SK-N-MC (cell line): ENCODE results near the gene P2RY6.

Experiments
- DNase-seq: peaks from one replicate; pipeline ENCODE4 v3.0.0-alpha.2; 2011; ENCODE audit warnings: low read depth, low spot score
- H3K27ac ChIP-seq: fragments of 200-600 bp; sonication (generic); 2 replicates; pipeline ENCODE4 v1.5.1; 2016; ENCODE audit warnings: mixed run types
- H3K36me3 ChIP-seq: fragments of 200-600 bp; sonication (generic); 2 replicates; pipeline ENCODE4 v1.6.1; 2017; ENCODE audit warnings: antibody characterized with exemption, low read length, mixed read lengths; ENCODE audit not compliant: insufficient read depth
- H3K4me3 ChIP-seq: fragments of 200-600 bp; sonication (generic); 2 replicates; pipeline ENCODE4 v1.5.1; 2016
- H3K9ac ChIP-seq: fragments of 200-600 bp; sonication (generic); 2 replicates; pipeline ENCODE4 v1.8.0; 2017; ENCODE audit warnings: mixed run types, mixed read lengths; ENCODE audit not compliant: insufficient read length
- H3K9me3 ChIP-seq: fragments of 200-600 bp; sonication (generic); 2 replicates; pipeline ENCODE4 v1.6.1; 2017; ENCODE audit warnings: low read depth, mild to moderate bottlenecking, antibody characterized with exemption, low read length, moderate library complexity, mixed read lengths
- EZH2 ChIP-seq: fragments of 200-600 bp; sonication (generic); IDR thresholded peaks from one replicate; pipeline ENCODE4 v1.6.1; 2017; ENCODE audit warnings: antibody characterized with exemption
- FOXP2 ChIP-seq: optimal IDR thresholded peaks from 2 replicates; pipeline ENCODE3; 2011; ENCODE audit warnings: mild to moderate bottlenecking, moderate library complexity; ENCODE audit not compliant: insufficient read depth; ENCODE audit errors: extremely low read length, control extremely low read depth
- POLR2AphosphoS5 ChIP-seq: IDR thresholded peaks from 2 replicates; pipeline ENCODE4 v1.6.1; 2012; ENCODE audit warnings: mild to moderate bottlenecking, low read depth, low read length, borderline replicate concordance

The P2RY6 gene

DNA sequence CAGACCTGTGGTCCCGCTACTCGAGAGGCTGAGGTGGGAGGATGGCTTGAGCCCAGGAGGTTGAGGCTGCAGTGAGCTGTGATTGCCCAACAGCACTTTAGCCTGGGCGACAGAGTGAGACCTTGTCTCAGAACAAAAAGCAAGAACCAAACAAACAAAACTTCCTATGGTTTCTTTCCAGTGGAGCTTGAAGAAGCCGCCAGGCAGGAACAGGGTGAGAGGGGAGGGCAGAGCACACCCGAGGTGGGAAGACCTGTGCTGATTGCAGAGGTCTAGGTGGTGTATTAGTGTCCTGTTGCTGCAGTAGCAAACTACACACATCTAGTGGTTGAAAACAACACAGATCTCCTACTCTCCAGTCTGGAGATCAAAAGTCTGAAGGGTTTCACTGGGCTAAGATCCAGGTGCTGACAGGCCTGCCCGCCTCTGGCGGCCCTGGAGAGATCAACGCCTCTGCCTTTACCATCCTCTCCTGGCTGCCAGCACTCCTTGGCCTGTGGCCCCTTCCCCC, 46.4 kb downstream of the P2RY6 start:
- 0 out of 2 replicates have a peak overlapping the region, but pooled peaks have one; percentile 76 for H3K27ac ChIP-seq
- no peaks in the 10 kb centered on the region for H3K36me3 ChIP-seq
- no peak for TF ChIP-seq EZH2
- H3K4me3 ChIP-seq: no peak overlapping the region
- H3K9me3 ChIP-seq: no peaks in the 10 kb centered on the region
- H3K9ac ChIP-seq: no peak overlapping the region
- DNase-seq: no peak

DNA sequence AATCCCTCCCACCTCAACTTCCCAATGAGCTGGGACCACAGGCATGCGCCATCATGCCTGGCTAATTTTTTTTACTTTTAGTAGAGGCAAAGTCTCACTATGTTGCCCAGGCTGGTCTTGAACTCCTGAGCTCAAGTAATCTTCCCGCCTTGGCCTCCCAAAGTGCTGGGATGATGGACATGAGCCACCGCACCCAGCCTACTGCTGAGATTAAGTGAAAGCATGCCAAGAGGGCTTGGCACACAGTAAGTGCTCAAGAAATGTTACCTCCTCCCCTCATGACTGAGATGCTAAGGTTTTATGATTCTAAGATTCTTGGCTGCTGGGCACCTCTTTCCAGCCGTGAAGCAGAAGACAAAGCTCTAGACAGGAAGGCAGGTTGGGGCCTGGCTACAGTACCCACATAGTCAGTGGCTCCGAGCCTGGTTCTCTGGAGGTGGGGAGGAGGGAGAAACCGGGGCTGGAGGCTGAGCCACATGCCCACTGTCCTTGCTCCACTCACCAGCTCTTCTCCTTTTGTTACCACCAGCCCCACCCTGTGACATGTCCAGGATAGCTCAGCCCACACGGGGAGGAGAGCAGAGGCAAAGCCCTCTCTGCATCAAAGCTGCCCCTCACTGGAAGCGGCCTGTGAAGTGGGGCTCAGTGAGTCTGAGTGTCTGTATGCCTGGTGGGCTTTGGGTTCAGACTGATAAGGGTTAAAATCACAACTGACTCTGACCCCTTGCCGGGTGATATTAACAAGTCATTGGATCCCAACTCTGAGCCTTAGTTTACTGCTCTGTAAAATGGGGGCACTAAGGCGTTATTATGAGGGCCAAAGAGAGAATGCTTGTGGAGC, 48.8 kb downstream of the P2RY6 start:
- no peak for TF ChIP-seq FOXP2
- no peak for TF ChIP-seq EZH2
- no peak for TF ChIP-seq POLR2AphosphoS5
- Histone ChIP-seq H3K9ac (peak overlapping the region; percentile 41), H3K27ac (peak overlapping the region; percentile 56), H3K4me3 (peak overlapping the region; percentile 40; the same call in 1 of the 2 replicates), H3K36me3 (no peaks in the 10 kb centered on the region), H3K9me3 (no peaks in the 10 kb centered on the region)
- no peak for DNase-seq

DNA sequence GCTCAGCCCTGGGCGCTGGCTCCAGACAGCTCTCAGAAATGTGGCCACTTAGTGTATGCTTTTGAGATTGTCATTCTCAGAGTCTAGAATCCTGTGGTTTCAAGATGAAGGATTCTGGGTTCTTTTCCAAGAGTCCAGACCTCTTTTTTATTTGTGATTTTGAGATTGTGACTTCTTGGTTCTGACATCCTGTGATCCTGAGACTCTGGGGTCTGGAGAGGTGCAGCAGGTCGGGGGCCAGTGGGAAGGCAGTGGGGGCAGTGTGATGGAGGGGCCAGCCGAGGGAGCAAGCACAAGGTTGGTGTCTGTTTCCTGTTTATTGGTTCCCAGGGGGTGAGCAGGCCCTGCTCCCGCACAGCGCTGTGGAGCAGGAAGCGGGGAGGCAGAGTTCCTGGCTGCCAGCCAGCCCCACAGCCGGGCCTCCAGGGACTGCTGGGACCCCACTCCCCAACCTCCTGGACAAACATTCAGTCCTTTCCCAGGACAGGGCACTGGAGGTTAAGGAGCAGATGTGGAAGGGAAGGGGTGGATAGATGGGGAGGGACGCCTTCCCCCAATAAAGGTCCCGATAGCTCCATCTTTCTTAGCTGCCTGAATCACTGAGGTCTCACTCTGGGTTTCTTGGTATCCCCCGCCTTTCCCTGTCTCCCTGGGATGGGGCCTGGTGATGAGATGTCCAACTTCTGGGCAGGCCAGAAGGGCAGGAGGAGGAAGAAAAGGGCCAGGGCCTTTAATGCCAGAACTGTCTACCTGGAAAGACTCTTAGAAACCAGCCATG, 49.7 kb downstream of the P2RY6 start:
- no peak for DNase-seq
- Histone ChIP-seq H3K27ac (peak overlapping the region; percentile 56), H3K9ac (peak overlapping the region; percentile 41), H3K36me3 (no peaks in the 10 kb centered on the region), H3K4me3 (peak overlapping the region; percentile 40; the same call in 1 of the 2 replicates), H3K9me3 (no peaks in the 10 kb centered on the region)
- no peak for TF ChIP-seq POLR2AphosphoS5
- TF ChIP-seq FOXP2: peak; percentile 89

- DNase-seq: no peak
- H3K36me3 ChIP-seq: no peaks in the 10 kb centered on the region
- no peaks in the 10 kb centered on the region for H3K9me3 ChIP-seq
- peak overlapping the region; percentile 3 for H3K9ac ChIP-seq
- no peak overlapping the region for H3K4me3 ChIP-seq
- peak overlapping the region; percentile 56; the same call in 1 of the 2 replicates for H3K27ac ChIP-seq
- TF ChIP-seq POLR2AphosphoS5 (no peak), FOXP2 (no peak), EZH2 (no peak)
Measured at GRCh38 chr11:73322382-73323306, 50.5 kb downstream of the P2RY6 start.

- no peak for DNase-seq
- H3K4me3 ChIP-seq: no peak overlapping the region
- no peak for TF ChIP-seq EZH2
- H3K9me3 ChIP-seq: no peaks in the 10 kb centered on the region
- H3K27ac ChIP-seq: no peak overlapping the region
- peak overlapping the region; percentile 3 for H3K9ac ChIP-seq
- H3K36me3 ChIP-seq: no peaks in the 10 kb centered on the region
Measured at GRCh38 chr11:73323464-73323863, 51.3 kb downstream of the P2RY6 start.

DNA sequence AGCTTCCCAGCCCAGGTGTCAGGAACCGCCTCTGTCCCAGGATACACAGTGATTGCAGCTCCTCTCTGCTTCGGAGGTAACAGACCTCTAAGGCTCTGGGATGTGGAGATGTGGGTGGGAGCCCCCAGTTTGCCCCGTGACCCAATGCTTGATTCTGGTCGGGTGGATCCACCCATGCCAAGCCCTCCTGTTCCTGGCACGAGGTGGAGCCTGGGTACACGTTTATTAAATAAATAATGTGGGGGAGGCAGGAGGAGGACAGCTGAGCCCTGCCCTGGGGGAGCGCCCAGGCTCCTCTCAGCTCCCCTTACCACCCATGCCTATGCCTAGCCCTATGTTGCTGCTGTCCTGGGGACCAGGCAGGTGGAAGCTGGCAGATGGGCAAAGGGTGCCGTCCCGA, 52.0 kb downstream of the P2RY6 start:
- DNase-seq: no peak
- TF ChIP-seq POLR2AphosphoS5: no peak
- no peak for TF ChIP-seq FOXP2
- no peak for TF ChIP-seq EZH2
- Histone ChIP-seq H3K9ac (no peak overlapping the region), H3K4me3 (no peak overlapping the region), H3K9me3 (no peaks in the 10 kb centered on the region), H3K36me3 (no peaks in the 10 kb centered on the region), H3K27ac (no peak overlapping the region)

GRCh38 chr11:73324665-73325035, 52.5 kb downstream of the P2RY6 start:
- Histone ChIP-seq H3K9me3 (no peaks in the 10 kb centered on the region), H3K27ac (no peak overlapping the region)
- TF ChIP-seq EZH2 (no peak), FOXP2 (no peak), POLR2AphosphoS5 (no peak)

More at GRCh38 chr11:73324665-73325035, 52.5 kb downstream of the P2RY6 start:
- H3K9ac ChIP-seq: no peak overlapping the region
- H3K36me3 ChIP-seq: no peaks in the 10 kb centered on the region
- no peak for DNase-seq
- H3K4me3 ChIP-seq: no peak overlapping the region
